OCI-LY3 (cell line): Measurements from ENCODE around the gene GUCA1C.

Experiments used
- H2AFZ ChIP-seq: fragments of 200-600, 300-600 bp; shearing (Covaris generic); 2 replicates; pipeline ENCODE4 v1.6.0; 2014; ENCODE audit warnings: antibody characterized with exemption, low read depth, low read length
- H3K27ac ChIP-seq: fragments of 200-600, 300-600 bp; sonication (generic); 2 replicates; pipeline ENCODE4 v1.5.1; 2014; ENCODE audit warnings: mild to moderate bottlenecking, low read length, moderate library complexity, mixed read lengths
- H3K27me3 ChIP-seq: fragments of 200-600, 300-600 bp; sonication (generic); 2 replicates; pipeline ENCODE4 v1.6.1; 2014; ENCODE audit warnings: low read depth, low read length, mixed read lengths
- H3K36me3 ChIP-seq: fragments of 200-600, 300-600 bp; sonication (generic); replicated peaks from 2 replicates; pipeline ENCODE3; 2014; ENCODE audit warnings: low read depth, low read length, mixed read lengths
- H3K4me1 ChIP-seq: fragments of 300-600, 200-600 bp; sonication (generic); 2 replicates; pipeline ENCODE4 v1.6.1; 2014; ENCODE audit warnings: low read length, mixed read lengths
- H3K4me2 ChIP-seq: fragments of 200-600, 300-600 bp; sonication (generic); 2 replicates; pipeline ENCODE4 v1.6.1; 2014; ENCODE audit warnings: low read length, mixed read lengths
- H3K4me3 ChIP-seq: fragments of 300-600, 200-600 bp; sonication (generic); 2 replicates; pipeline ENCODE4 v1.5.1; 2014; ENCODE audit warnings: antibody characterized with exemption, mild to moderate bottlenecking, low read length, moderate library complexity
- H3K79me2 ChIP-seq: fragments of 300-600, 200-600 bp; shearing (Covaris generic); 2 replicates; pipeline ENCODE4 v1.6.1; 2014; ENCODE audit warnings: mild to moderate bottlenecking, low read length, mixed read lengths
- H3K9ac ChIP-seq: fragments of 300-600, 200-600 bp; shearing (Covaris generic); 2 replicates; pipeline ENCODE4 v1.6.0; 2014; ENCODE audit warnings: mild to moderate bottlenecking, low read length, moderate library complexity
- H3K9me3 ChIP-seq: fragments of 200-600, 300-600 bp; shearing (Covaris generic); 2 replicates; pipeline ENCODE4 v1.6.1; 2014; ENCODE audit warnings: low read length, mixed read lengths; ENCODE audit not compliant: insufficient read depth
- H4K20me1 ChIP-seq: fragments of 200-600, 300-600 bp; sonication (generic); 2 replicates; pipeline ENCODE4 v1.6.1; 2016; ENCODE audit warnings: low read length, mixed read lengths; ENCODE audit not compliant: insufficient read depth
- EZH2phosphoT487 ChIP-seq: fragments of 200-600 bp; shearing (Covaris generic); IDR thresholded peaks from 2 replicates; pipeline ENCODE4 v1.6.1; 2018; ENCODE audit warnings: antibody characterized with exemption, mixed run types, low read depth
- TF ChIP-seq, protein P1 (sequence below): fragments of 200-600, 300-600 bp; sonication (generic); IDR thresholded peaks from 2 replicates; pipeline ENCODE4 v1.5.1; 2014; ENCODE audit warnings: antibody characterized with exemption, low read length, low read depth

The GUCA1C gene

DNA sequence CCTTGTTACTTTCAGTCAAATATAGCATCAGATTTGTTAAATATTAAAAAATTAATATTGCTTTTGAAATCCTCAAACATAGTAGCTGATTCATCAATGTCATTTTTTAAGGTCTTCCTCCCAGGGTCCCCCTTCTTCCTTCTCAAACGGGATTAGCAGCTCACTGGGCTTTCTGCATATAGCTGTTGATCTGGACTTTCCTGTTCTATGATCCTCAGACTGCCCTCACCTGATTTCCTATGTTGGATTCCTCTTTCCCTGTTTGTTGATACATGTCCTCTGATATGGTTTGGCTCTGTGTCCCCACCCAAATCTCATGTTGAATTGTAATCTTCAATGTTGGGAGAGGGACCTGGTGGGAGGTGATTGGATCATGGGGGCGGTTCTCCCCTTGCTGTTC, 5.8 kb downstream of the GUCA1C start:
- H3K27ac ChIP-seq, result no peak overlapping the region
- H3K27me3 ChIP-seq, result no peaks in the 10 kb centered on the region
- no peak overlapping the region for H3K4me3 ChIP-seq
- H3K36me3 ChIP-seq, result no peaks in the 10 kb centered on the region
- H3K9me3 ChIP-seq, result no peaks in the 10 kb centered on the region
- H3K79me2 ChIP-seq, result no peaks in the 10 kb centered on the region
- H3K4me1 ChIP-seq, result no peaks in the 10 kb centered on the region
- no peak overlapping the region for H2AFZ ChIP-seq
- H3K4me2 ChIP-seq, result no peak overlapping the region
- H3K9ac ChIP-seq, result no peak overlapping the region
- TF ChIP-seq, protein P1, sequence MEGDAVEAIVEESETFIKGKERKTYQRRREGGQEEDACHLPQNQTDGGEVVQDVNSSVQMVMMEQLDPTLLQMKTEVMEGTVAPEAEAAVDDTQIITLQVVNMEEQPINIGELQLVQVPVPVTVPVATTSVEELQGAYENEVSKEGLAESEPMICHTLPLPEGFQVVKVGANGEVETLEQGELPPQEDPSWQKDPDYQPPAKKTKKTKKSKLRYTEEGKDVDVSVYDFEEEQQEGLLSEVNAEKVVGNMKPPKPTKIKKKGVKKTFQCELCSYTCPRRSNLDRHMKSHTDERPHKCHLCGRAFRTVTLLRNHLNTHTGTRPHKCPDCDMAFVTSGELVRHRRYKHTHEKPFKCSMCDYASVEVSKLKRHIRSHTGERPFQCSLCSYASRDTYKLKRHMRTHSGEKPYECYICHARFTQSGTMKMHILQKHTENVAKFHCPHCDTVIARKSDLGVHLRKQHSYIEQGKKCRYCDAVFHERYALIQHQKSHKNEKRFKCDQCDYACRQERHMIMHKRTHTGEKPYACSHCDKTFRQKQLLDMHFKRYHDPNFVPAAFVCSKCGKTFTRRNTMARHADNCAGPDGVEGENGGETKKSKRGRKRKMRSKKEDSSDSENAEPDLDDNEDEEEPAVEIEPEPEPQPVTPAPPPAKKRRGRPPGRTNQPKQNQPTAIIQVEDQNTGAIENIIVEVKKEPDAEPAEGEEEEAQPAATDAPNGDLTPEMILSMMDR, result no peak
- TF ChIP-seq EZH2phosphoT487, result no peak
- H4K20me1 ChIP-seq, result no peaks in the 10 kb centered on the region

DNA sequence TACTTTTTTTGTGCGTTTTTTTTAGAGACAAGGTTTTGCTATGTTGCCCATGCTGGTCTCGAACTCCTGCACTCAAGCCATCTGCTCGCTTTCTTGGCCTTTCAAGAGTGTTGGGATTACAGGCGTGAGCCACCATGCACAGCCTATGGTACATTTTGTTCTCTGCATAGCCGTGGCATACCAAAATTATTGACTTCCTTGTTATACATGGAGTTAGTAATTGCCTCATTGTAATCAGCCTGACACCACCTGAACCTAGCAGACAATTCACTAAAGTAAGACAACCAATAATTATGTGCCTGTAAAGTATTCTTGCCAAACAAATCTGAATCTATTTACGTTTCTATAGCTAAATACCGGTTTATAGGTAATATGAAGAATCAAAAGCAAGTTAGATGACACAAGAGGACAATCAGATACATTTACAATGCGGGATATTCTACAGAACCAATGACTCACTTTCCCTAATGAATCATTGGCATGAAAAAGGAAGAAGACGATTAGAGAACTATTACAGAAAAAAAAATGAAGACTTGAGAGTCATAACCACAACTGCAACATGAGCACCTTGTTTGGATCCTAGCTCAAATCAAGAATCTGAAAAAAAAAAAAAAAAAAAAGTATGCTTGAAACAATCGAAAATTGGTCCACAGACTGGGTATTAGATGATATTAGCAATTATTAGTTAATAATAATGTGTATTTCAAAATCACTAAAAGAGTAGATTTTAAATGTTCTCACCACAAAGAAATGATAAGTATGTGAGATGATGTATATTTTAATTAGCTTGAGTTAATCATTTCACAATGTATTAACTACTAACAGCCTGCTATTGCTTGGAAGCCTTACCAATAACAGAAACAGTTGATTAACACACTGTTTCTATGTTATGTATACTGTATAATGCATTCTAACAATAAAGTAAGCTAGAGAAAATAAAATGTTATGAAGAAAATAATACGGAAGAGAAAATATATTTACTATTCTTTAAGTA, 7.1 kb downstream of the GUCA1C start:
- no peaks in the 10 kb centered on the region for H4K20me1 ChIP-seq
- H3K27me3 ChIP-seq, result no peaks in the 10 kb centered on the region
- H2AFZ ChIP-seq, result no peak overlapping the region
- H3K4me1 ChIP-seq, result no peaks in the 10 kb centered on the region
- no peak overlapping the region for H3K4me3 ChIP-seq
- H3K36me3 ChIP-seq, result no peaks in the 10 kb centered on the region
- no peaks in the 10 kb centered on the region for H3K79me2 ChIP-seq
- no peak for TF ChIP-seq EZH2phosphoT487
- TF ChIP-seq, protein P1, result no peak
- no peak overlapping the region for H3K9ac ChIP-seq
- no peak overlapping the region for H3K27ac ChIP-seq
- H3K4me2 ChIP-seq, result no peak overlapping the region
- no peaks in the 10 kb centered on the region for H3K9me3 ChIP-seq

DNA sequence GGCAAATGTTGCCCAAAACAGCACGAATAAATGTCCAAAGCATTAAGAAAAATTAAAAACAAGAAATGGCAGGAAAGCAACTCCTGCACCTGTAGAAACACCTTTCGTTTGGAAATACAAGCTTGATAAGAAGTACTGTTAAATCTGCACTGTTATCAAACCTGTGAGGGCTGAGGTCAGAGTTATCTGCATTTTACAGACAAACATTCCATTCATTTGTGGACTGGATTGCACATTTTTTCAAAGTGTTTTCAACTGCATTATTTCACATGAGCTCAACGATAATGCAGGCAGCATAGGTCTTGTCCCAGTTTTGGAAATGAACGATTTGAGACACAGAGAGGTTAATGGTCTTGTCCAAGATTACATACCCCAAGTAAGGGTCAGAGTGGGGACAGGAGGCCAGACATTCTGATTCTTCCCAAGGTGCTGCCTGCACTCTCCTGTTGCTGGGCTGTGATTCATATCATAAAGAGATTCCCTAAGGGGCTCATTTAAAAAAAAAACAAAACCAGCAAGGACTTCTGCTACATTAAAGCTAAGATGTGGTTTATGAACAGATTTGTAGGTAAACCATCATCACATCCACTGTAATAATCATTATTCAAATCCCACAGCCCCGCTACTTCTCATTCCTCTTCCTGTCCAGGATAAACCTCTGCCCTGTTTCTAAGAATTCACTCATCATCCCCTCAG, 13.0 kb downstream of the GUCA1C start:
- no peak overlapping the region for H3K9ac ChIP-seq
- no peak overlapping the region for H3K27ac ChIP-seq
- no peak overlapping the region for H2AFZ ChIP-seq
- no peak overlapping the region for H3K4me2 ChIP-seq
- TF ChIP-seq EZH2phosphoT487, result no peak
- TF ChIP-seq, protein P1, result no peak
- H3K27me3 ChIP-seq, result no peaks in the 10 kb centered on the region
- no peaks in the 10 kb centered on the region for H3K9me3 ChIP-seq
- no peaks in the 10 kb centered on the region for H3K36me3 ChIP-seq
- H3K79me2 ChIP-seq, result no peaks in the 10 kb centered on the region
- H4K20me1 ChIP-seq, result no peaks in the 10 kb centered on the region
- no peaks in the 10 kb centered on the region for H3K4me1 ChIP-seq
- H3K4me3 ChIP-seq, result no peak overlapping the region

DNA sequence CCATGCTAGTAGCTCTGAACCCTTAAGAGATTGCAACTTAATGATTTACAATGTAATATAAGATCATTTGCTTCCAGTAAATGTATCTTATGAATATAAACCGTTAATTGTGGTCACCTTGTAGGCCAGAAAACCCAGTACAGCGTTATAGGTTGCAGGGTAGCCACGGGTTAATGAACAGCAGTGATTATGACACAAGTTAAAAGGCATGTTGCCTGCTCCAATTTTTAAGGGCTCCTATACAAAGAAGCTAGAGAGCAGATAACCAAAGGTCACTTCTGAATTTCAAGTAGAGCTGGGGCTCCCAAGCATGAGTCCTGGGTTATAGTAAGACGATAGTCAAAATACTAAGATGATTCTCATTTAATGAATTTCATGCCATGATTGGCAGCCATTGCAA, 13.5 kb downstream of the GUCA1C start:
- H4K20me1 ChIP-seq, result no peaks in the 10 kb centered on the region

More for the DNA sequence above, 13.5 kb downstream of the GUCA1C start:
- H3K27me3 ChIP-seq, result no peaks in the 10 kb centered on the region
- H2AFZ ChIP-seq, result no peak overlapping the region
- no peaks in the 10 kb centered on the region for H3K9me3 ChIP-seq
- H3K36me3 ChIP-seq, result no peaks in the 10 kb centered on the region
- no peaks in the 10 kb centered on the region for H3K4me1 ChIP-seq
- no peaks in the 10 kb centered on the region for H3K79me2 ChIP-seq
- no peak overlapping the region for H3K4me2 ChIP-seq
- TF ChIP-seq EZH2phosphoT487, result no peak
- TF ChIP-seq, protein P1, result no peak
- H3K4me3 ChIP-seq, result no peak overlapping the region
- no peak overlapping the region for H3K27ac ChIP-seq
- H3K9ac ChIP-seq, result no peak overlapping the region
